Vagina (tissue), 2 donors: ENCODE data around the gene ABTB2. TPM values are rescaled to one million over a fixed set of nuclear protein-coding genes. Genes with fewer than 3 reads are reported as not detected.

ENCODE experiments used
- DNase-seq, 2 donors: peaks; one replicate each; pipeline ENCODE4 v3.0.0-alpha.2; 2017; ENCODE audit errors: extremely low spot score in 2 of 2
- H3K27ac ChIP-seq: fragments of 200-600 bp; sonication (generic); one replicate; pipeline ENCODE4 v1.5.1; 2019
- H3K27me3 ChIP-seq: fragments of 200-600 bp; sonication (generic); one replicate; pipeline ENCODE4 v1.5.1; 2019
- H3K36me3 ChIP-seq, 2 donors: fragments of 200-600 bp; sonication (generic); one replicate each; pipeline ENCODE4 v1.5.1; 2017 to 2019
- H3K4me1 ChIP-seq: fragments of 200-600 bp; sonication (generic); one replicate; pipeline ENCODE4 v1.5.1; 2019
- H3K4me3 ChIP-seq, 2 donors: fragments of 200-600 bp; sonication (generic); 1 replicate in 1 of 2; 2 replicates in 1 of 2; pipeline ENCODE4 v1.5.1; 2016 to 2019
- H3K9me3 ChIP-seq: fragments of 200-600 bp; sonication (generic); one replicate; pipeline ENCODE4 v1.5.1; 2019
- POLR2A ChIP-seq, 2 donors: fragments of 450-650 bp; IDR thresholded peaks; one replicate each; pipeline ENCODE4 v1.6.1; 2017; ENCODE audit warnings: antibody characterized with exemption in 2 of 2, mild to moderate bottlenecking in 2 of 2, moderate library complexity in 2 of 2
- POLR2AphosphoS5 ChIP-seq, 2 donors: sonication (generic); formaldehyde crosslinking; IDR thresholded peaks; one replicate each; pipeline ENCODE4 v1.9.0; 2017; ENCODE audit warnings: antibody characterized with exemption in 2 of 2, mild to moderate bottlenecking in 2 of 2, low read depth in 1 of 2; ENCODE audit not compliant: insufficient read depth in 1 of 2
- intact Hi-C: fragments of 100-400 bp; cut with DNase I; formaldehyde crosslinking; loops from one replicate; pipeline ENCODE4 v1.15.1; 2023
- total RNA-seq: library from RNA; depleted of rRNA; stranded (reverse); fragments of >200 nt; gene quantifications from one replicate; pipeline ENCODE4 v1.2.3, GENCODE V29; 2016
- TF ChIP-seq, protein P1 (sequence below), 3 experiments: fragments of 450-650 bp in 2 of 3; fragments of 200-600 bp in 1 of 3; sonication (generic) in 1 of 3; IDR thresholded peaks; one replicate each; pipeline ENCODE4 v1.5.1; 2017 to 2019; ENCODE audit warnings: antibody characterized with exemption in 3 of 3, mild to moderate bottlenecking in 2 of 3, moderate library complexity in 2 of 3

Gene ABTB2
- total RNA-seq, 1 donor from 2014 or later: 10.8 TPM

DNA sequence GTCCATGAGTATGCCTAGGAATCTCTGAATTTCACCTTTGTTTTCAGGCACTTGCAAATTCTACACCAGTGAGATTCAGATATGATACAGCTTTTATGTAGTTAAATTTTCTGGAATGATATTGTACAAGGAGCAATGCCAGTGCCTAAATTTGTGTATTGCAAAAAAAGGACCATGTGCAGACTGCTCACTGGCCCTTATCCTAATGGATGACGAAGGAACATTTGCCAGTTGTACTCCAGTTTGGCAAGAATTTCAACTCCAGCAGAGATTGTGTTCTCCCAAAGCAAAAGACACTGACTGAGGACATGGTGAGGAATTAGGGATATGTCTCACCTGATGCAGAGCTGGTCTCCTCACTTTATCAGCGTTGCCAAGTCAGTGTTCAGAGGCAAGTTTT, 243.8 kb downstream of the ABTB2 start:
- Histone ChIP-seq H3K4me1 (no peaks in the 10 kb centered on the region), H3K9me3 (no peaks in the 10 kb centered on the region), H3K36me3 (peaks cover 6 to 95% of the 10 kb centered on the region in 2 donors), H3K27ac (no peak overlapping the region), H3K4me3 (no peak overlapping the region), H3K27me3 (no peaks in the 10 kb centered on the region)
- TF ChIP-seq POLR2AphosphoS5 (IDR thresholded peaks at IDR 0.05; ENCODE audit: insufficient read depth in 1 of 2, low read depth in 1 of 2) (no peak), POLR2A (IDR thresholded peaks at IDR 0.05) (no peak)
- TF ChIP-seq, protein P1, sequence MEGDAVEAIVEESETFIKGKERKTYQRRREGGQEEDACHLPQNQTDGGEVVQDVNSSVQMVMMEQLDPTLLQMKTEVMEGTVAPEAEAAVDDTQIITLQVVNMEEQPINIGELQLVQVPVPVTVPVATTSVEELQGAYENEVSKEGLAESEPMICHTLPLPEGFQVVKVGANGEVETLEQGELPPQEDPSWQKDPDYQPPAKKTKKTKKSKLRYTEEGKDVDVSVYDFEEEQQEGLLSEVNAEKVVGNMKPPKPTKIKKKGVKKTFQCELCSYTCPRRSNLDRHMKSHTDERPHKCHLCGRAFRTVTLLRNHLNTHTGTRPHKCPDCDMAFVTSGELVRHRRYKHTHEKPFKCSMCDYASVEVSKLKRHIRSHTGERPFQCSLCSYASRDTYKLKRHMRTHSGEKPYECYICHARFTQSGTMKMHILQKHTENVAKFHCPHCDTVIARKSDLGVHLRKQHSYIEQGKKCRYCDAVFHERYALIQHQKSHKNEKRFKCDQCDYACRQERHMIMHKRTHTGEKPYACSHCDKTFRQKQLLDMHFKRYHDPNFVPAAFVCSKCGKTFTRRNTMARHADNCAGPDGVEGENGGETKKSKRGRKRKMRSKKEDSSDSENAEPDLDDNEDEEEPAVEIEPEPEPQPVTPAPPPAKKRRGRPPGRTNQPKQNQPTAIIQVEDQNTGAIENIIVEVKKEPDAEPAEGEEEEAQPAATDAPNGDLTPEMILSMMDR (IDR thresholded peaks at IDR 0.05): no peak
- no peak for DNase-seq
- intact Hi-C loops: no loop called here

DNA sequence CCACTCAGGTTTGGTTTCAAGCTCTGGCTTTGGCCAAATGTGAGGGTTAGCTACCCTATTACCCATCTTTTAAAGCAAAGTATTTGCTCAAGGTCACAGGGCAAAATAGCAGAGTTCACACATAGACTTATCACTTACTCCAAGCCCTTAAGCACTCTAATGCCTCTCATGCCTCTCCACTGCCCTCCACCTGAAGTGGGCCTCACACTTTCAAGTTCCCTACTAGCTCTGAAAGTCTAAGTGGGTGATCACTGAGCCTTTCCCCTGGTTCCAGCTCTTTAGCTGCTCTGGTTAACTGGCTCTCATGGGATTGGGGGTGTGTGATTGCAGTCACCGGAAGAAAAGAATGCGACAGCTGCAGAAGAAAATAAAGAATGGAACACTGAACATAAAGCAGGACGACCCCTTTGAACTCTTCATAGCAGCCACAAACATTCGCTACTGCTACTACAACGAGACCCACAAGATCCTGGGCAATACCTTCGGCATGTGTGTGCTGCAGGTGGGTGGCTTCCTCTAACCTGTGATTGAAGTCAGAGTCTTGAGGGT, 246.0 kb downstream of the ABTB2 start:
- intact Hi-C loops: no loop called here
- H3K27ac ChIP-seq: no peak overlapping the region
- no peaks in the 10 kb centered on the region for H3K27me3 ChIP-seq
- peaks cover 12% of the 10 kb centered on the region for H3K4me1 ChIP-seq
- no peaks in the 10 kb centered on the region for H3K9me3 ChIP-seq
- peaks cover 6 to 82% of the 10 kb centered on the region in 2 donors for H3K36me3 ChIP-seq
- no peak overlapping the region for H3K4me3 ChIP-seq
- no peak for DNase-seq
- TF ChIP-seq, protein P1 (IDR thresholded peaks at IDR 0.05): no peak
- TF ChIP-seq POLR2AphosphoS5 (IDR thresholded peaks at IDR 0.05; ENCODE audit: insufficient read depth in 1 of 2, low read depth in 1 of 2) (no peak), POLR2A (IDR thresholded peaks at IDR 0.05) (no peak)

DNA sequence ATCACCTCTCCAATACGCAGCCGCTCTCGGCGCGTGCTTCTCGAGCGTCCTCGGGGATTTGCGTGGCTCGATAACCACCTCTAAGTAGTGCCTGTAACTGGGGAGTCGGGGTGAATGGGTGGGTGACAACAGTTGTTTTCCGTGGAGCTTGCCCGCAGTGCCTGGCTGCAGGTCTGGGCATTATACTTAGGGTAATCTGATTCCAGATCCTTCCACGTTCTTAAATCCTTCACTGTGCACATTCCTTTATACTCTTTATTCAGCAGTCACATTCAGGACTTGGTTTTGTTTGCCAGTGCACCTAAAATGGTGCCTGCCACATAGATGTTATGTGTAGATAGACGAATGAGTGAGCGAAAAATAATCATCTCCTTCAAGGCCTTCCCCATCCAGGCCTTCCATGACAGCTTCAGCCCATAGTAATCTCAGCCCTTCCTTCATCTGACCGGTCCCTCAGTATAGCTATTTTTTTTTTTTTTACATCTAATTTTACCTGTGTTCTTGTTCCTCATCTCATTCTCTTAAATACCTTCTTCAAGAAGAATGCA, 251.8 kb downstream of the ABTB2 start:
- DNase-seq: no peak
- H3K9me3 ChIP-seq: no peaks in the 10 kb centered on the region
- intact Hi-C loops: loop anchor here (5.0 kb wide), 1 partner anchor 54 kb away; the partner anchor contains the start of gene CAPRIN1
- H3K27me3 ChIP-seq: no peaks in the 10 kb centered on the region
- TF ChIP-seq POLR2AphosphoS5 (IDR thresholded peaks at IDR 0.05; ENCODE audit: insufficient read depth in 1 of 2, low read depth in 1 of 2) (no peak), POLR2A (IDR thresholded peaks at IDR 0.05) (no peak)
- TF ChIP-seq, protein P1 (IDR thresholded peaks at IDR 0.05): no peak
- H3K36me3 ChIP-seq: peaks cover 0 to 25% of the 10 kb centered on the region in 2 donors
- peaks cover 21% of the 10 kb centered on the region for H3K4me1 ChIP-seq
- peak overlapping the region; percentile 83 for H3K27ac ChIP-seq
- H3K4me3 ChIP-seq: peak overlapping the region; percentile 61 to 68

DNA sequence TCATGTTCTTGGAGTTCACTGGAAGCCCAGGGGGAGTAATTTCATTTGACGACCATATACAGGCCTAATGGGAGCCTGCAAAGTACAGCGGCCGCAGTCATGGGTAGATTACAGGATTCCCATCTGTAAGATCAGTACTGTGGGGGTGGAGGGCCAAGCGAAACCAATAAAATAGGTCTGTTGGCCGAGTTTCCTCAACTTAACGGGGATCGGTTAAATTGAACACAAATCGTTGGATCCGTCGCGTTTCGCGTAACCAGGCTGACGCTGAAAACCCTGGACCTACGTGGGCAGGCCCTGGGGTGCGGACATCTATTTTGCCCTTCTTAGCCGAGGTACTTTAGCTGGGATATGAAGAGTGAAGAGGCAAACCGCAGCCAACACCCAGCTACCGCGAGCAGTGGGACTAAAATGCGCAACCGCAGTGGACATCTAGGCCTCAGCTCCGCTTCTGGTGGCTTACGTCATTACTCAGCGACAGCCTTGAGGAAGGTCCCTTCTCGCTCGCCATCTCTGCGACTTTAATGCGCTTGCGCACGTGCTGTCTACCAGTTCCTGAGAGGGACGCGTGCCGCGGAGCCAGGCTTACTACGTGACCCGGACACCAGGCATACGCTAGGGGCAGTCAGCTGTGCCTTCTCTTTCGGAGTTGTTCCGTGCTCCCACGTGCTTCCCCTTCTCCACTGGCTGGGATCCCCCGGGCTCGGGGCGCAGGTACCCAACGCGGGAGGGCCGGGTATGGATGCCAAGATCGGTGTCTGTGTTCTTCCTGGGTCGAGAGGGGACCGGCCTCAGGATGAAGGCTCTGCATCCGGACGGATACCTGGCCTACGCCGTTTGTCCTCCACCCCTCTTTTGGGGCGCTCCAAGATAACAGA, 252.5 kb downstream of the ABTB2 start, which contains the start of gene NAT10:
Gene NAT10 (plus strand): TSS at position 551 of the 878 bp plus-strand sequence. CDS start 2,597 bp downstream, outside the sequence.
- H3K4me3 ChIP-seq: peak within 1 kb of the TSS; percentile 61 to 68
- peaks cover 21% of the 10 kb centered on the region for H3K4me1 ChIP-seq
- peaks cover 0 to 24% of the 10 kb centered on the region in 2 donors for H3K36me3 ChIP-seq
- TF ChIP-seq POLR2AphosphoS5 (IDR thresholded peaks at IDR 0.05; ENCODE audit: insufficient read depth in 1 of 2, low read depth in 1 of 2) (peak; percentile 95 to 100), POLR2A (IDR thresholded peaks at IDR 0.05) (peak in 1 of 2 donors; percentile 46)
- TF ChIP-seq, protein P1 (IDR thresholded peaks at IDR 0.05): peak in 1 of 3 experiments; percentile 22
- no peaks in the 10 kb centered on the region for H3K9me3 ChIP-seq
- peak; percentile 97 to 98 for DNase-seq
- intact Hi-C loops: loop anchor here (5.0 kb wide), 1 partner anchor 53 kb away; the partner anchor contains the start of gene CAPRIN1
- peak within 1 kb of the TSS; percentile 83 for H3K27ac ChIP-seq
- no peaks in the 10 kb centered on the region for H3K27me3 ChIP-seq
